NCI-H2029 treated with DMSO at 0.1 percent for 48 hours (cell line): ENCODE data around the gene TP53TG5.

Source experiments
- DNase-seq: peaks from one replicate; lab custom pipeline; 2025; lab: John Stamatoyannopoulos, UW

Gene TP53TG5

DNA sequence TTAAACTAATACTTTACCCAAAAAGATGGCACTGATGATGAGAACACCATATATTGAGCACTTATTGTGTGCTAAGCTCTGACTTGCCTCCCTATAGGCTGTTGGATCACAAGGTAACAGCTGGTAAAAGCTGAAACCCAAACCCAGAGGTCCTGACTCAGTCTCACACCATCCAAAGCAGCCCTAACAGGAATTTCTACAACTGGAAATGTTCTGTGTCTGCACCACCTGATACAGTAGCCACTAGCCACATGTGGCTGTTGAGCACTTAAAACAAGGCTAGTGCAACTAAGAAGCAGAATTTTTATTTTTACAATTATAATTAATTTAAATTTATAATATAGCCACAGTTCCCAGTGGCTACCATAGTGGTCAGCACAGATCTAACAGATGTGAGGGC lies 54.4 kb downstream of the TP53TG5 start:
- DNase-seq = no peak

GRCh38 chr20:45322952-45323383 lies 55.2 kb downstream of the TP53TG5 start:
- DNase-seq = peak; percentile 50
